Neuronal stem cell (in vitro differentiated cells): ENCODE measurements around the gene MRPL37.
A peak's percentile ranks its signal among the peaks of the same experiment; 100 is the strongest.

Experiments
- DNase-seq: peaks from one replicate; pipeline ENCODE4 v3.0.0-alpha.2; 2013; ENCODE audit warnings: low spot score
- H2AFZ ChIP-seq: one replicate; pipeline ENCODE4 v1.6.1; 2013; ENCODE audit warnings: mild to moderate bottlenecking, low read length, inconsistent platforms
- H2AK5ac ChIP-seq: 2 replicates; pipeline ENCODE4 v1.6.1; 2013; ENCODE audit warnings: low read depth, mild to moderate bottlenecking, inconsistent platforms, low read length, moderate library complexity, mixed read lengths
- H2BK120ac ChIP-seq: 2 replicates; pipeline ENCODE4 v1.6.1; 2013; ENCODE audit warnings: low read depth, mild to moderate bottlenecking, inconsistent platforms, low read length, moderate library complexity, mixed read lengths
- H2BK12ac ChIP-seq: one replicate; pipeline ENCODE4 v1.6.1; 2013; ENCODE audit warnings: low read length, inconsistent platforms
- H2BK15ac ChIP-seq: 2 replicates; pipeline ENCODE4 v1.6.1; 2013; ENCODE audit warnings: mild to moderate bottlenecking, low read length, inconsistent platforms, mixed read lengths
- H2BK5ac ChIP-seq: one replicate; pipeline ENCODE4 v1.6.1; 2013; ENCODE audit warnings: inconsistent platforms, mild to moderate bottlenecking, low read length, moderate library complexity
- H3K14ac ChIP-seq: one replicate; pipeline ENCODE4 v1.6.1; 2013; ENCODE audit warnings: low read length, inconsistent platforms
- H3K18ac ChIP-seq: 2 replicates; pipeline ENCODE4 v1.6.1; 2013; ENCODE audit warnings: low read length, inconsistent platforms
- H3K23ac ChIP-seq: 2 replicates; pipeline ENCODE4 v1.6.1; 2013; ENCODE audit warnings: low read depth, mild to moderate bottlenecking, mixed read lengths, low read length, inconsistent platforms; ENCODE audit not compliant: poor library complexity
- H3K27ac ChIP-seq: replicated peaks from 3 replicates; pipeline ENCODE4 v1.5.1; 2013; ENCODE audit warnings: low read length, inconsistent platforms
- H3K27me3 ChIP-seq, 3 experiments: 2 replicates each; pipeline ENCODE4 v1.6.1; 2013; ENCODE audit warnings: low read length in 3 of 3, mild to moderate bottlenecking in 2 of 3, inconsistent platforms in 1 of 3, low read depth in 1 of 3, mixed read lengths in 1 of 3, moderate library complexity in 1 of 3; ENCODE audit not compliant: control insufficient read depth in 3 of 3, insufficient read depth in 3 of 3
- H3K36me3 ChIP-seq, 2 donors: replicated peaks in 1 of 2; 2 replicates each; pipeline ENCODE4 v1.6.1; 2013; ENCODE audit warnings: low read length in 2 of 2; ENCODE audit not compliant: control insufficient read depth in 2 of 2, insufficient read depth in 2 of 2
- H3K4ac ChIP-seq: 2 replicates; pipeline ENCODE4 v1.6.1; 2013; ENCODE audit warnings: inconsistent platforms, mild to moderate bottlenecking, low read length, moderate library complexity
- H3K4me1 ChIP-seq, 2 donors: 1 replicate in 1 of 2; 2 replicates in 1 of 2; pipeline ENCODE4 v1.6.1; 2013; ENCODE audit warnings: low read length in 2 of 2, low read depth in 1 of 2; ENCODE audit not compliant: control insufficient read depth in 2 of 2, insufficient read depth in 1 of 2
- H3K4me2 ChIP-seq: one replicate; pipeline ENCODE4 v1.6.1; 2013; ENCODE audit warnings: mild to moderate bottlenecking, low read length, inconsistent platforms; ENCODE audit not compliant: insufficient read depth, poor library complexity, severe bottlenecking
- H3K4me3 ChIP-seq, 2 donors: 2 replicates each; pipeline ENCODE4 v1.5.1; 2013; ENCODE audit warnings: low read length in 2 of 2, mild to moderate bottlenecking in 2 of 2, inconsistent platforms in 1 of 2, moderate library complexity in 1 of 2
- H3K79me1 ChIP-seq: one replicate; pipeline ENCODE4 v1.6.1; 2013; ENCODE audit warnings: low read depth, mild to moderate bottlenecking, inconsistent platforms, low read length, moderate library complexity
- H3K9ac ChIP-seq: one replicate; pipeline ENCODE4 v1.6.1; 2013; ENCODE audit warnings: mild to moderate bottlenecking, low read depth, low read length, inconsistent platforms; ENCODE audit not compliant: poor library complexity
- H3K9me3 ChIP-seq, 2 donors: replicated peaks in 1 of 2; 2 replicates each; pipeline versions ENCODE3 to v1.6.1; 2013; ENCODE audit warnings: low read length in 2 of 2, mild to moderate bottlenecking in 2 of 2, inconsistent platforms in 1 of 2, low read depth in 1 of 2, mixed read lengths in 1 of 2, moderate library complexity in 1 of 2; ENCODE audit not compliant: control insufficient read depth in 2 of 2, insufficient read depth in 1 of 2
- H4K8ac ChIP-seq: one replicate; pipeline ENCODE4 v1.6.1; 2013; ENCODE audit warnings: low read depth, mild to moderate bottlenecking, inconsistent platforms, low read length, moderate library complexity
- H4K91ac ChIP-seq: one replicate; pipeline ENCODE4 v1.6.1; 2013; ENCODE audit warnings: low read length, low read depth, mild to moderate bottlenecking, inconsistent platforms; ENCODE audit not compliant: poor library complexity
- WGBS, 2 donors: extraction: QIAGEN DNeasy Blood & Tissue Kit; methylation state at CpG; one replicate each; pipeline ENCODE4 v1.1.7; 2013; ENCODE audit warnings: missing lambda C conversion rate in 2 of 2, mixed read lengths in 1 of 2; ENCODE audit not compliant: insufficient read length in 2 of 2, insufficient replicate concordance in 1 of 2; ENCODE audit errors: extremely low coverage in 2 of 2; 5-methylcytosine and 5-hydroxymethylcytosine counted together

Gene MRPL37

GRCh38 chr1:54239631-54240031, 39.7 kb downstream of the MRPL37 start:
- H2BK15ac ChIP-seq = no peak overlapping the region
- H3K9ac ChIP-seq = no peak overlapping the region
- no peak overlapping the region for H3K4me3 ChIP-seq
- H2BK12ac ChIP-seq = no peak overlapping the region
- peaks cover 22 to 92% of the 10 kb centered on the region in 2 donors for H3K36me3 ChIP-seq
- H2BK120ac ChIP-seq = no peak overlapping the region
- peaks cover 2% of the 10 kb centered on the region for H3K79me1 ChIP-seq
- no peak overlapping the region for H2AK5ac ChIP-seq
- H3K18ac ChIP-seq = peak overlapping the region; percentile 23
- no peaks in the 10 kb centered on the region for H3K27me3 ChIP-seq
- H2AFZ ChIP-seq = no peak overlapping the region
- no CpG with 5 or more reads among the region's 10 CpGs for WGBS, 2 donors
- no peak overlapping the region for H3K27ac ChIP-seq
- no peak overlapping the region for H3K14ac ChIP-seq
- H4K91ac ChIP-seq = no peak overlapping the region
- H4K8ac ChIP-seq = peak overlapping the region; percentile 23
- H3K4me2 ChIP-seq = no peak overlapping the region
- peaks cover 0 to 1% of the 10 kb centered on the region in 2 donors for H3K4me1 ChIP-seq
- no peak overlapping the region for H3K4ac ChIP-seq
- no peaks in the 10 kb centered on the region for H3K9me3 ChIP-seq
- H3K23ac ChIP-seq = no peak overlapping the region
- no peak overlapping the region for H2BK5ac ChIP-seq
- no peak for DNase-seq

GRCh38 chr1:54240741-54241335, 40.9 kb downstream of the MRPL37 start:
- Histone ChIP-seq H2AFZ (no peak overlapping the region), H3K27ac (no peak overlapping the region), H3K4ac (no peak overlapping the region), H3K9ac (no peak overlapping the region), H2BK15ac (no peak overlapping the region), H2BK120ac (no peak overlapping the region), H4K91ac (no peak overlapping the region), H2BK12ac (no peak overlapping the region), H3K23ac (no peak overlapping the region), H3K4me1 (peaks cover 0 to 1% of the 10 kb centered on the region in 2 donors), H2BK5ac (no peak overlapping the region), H2AK5ac (no peak overlapping the region), H3K4me2 (no peak overlapping the region), H3K27me3 (no peaks in the 10 kb centered on the region), H3K18ac (no peak overlapping the region), H3K9me3 (no peaks in the 10 kb centered on the region), H3K4me3 (no peak overlapping the region), H3K79me1 (peaks cover 2% of the 10 kb centered on the region), H3K14ac (no peak overlapping the region), H4K8ac (no peak overlapping the region), H3K36me3 (peaks cover 26 to 95% of the 10 kb centered on the region in 2 donors)
- WGBS, 2 donors = no CpG with 5 or more reads among the region's 12 CpGs
- no peak for DNase-seq

GRCh38 chr1:54241364-54241763, 41.4 kb downstream of the MRPL37 start:
- Histone ChIP-seq H2BK120ac (no peak overlapping the region), H3K18ac (no peak overlapping the region), H3K14ac (no peak overlapping the region), H3K27me3 (no peaks in the 10 kb centered on the region), H2BK5ac (no peak overlapping the region), H3K4me1 (peaks cover 0 to 2% of the 10 kb centered on the region in 2 donors), H3K9ac (no peak overlapping the region), H3K23ac (no peak overlapping the region), H3K36me3 (peaks cover 28 to 95% of the 10 kb centered on the region in 2 donors), H2BK15ac (no peak overlapping the region), H2AFZ (no peak overlapping the region), H3K27ac (no peak overlapping the region), H2BK12ac (no peak overlapping the region), H3K4me3 (no peak overlapping the region), H2AK5ac (no peak overlapping the region), H4K8ac (no peak overlapping the region), H4K91ac (no peak overlapping the region), H3K79me1 (peaks cover 2% of the 10 kb centered on the region), H3K9me3 (no peaks in the 10 kb centered on the region), H3K4me2 (no peak overlapping the region), H3K4ac (no peak overlapping the region)
- WGBS, 2 donors = no CpG with 5 or more reads among the region's 6 CpGs
- DNase-seq = no peak

GRCh38 chr1:54243022-54243421, 43.1 kb downstream of the MRPL37 start:
- Histone ChIP-seq H3K23ac (no peak overlapping the region), H3K79me1 (peaks cover 2% of the 10 kb centered on the region), H3K9me3 (no peaks in the 10 kb centered on the region), H3K4me1 (peaks cover 0 to 3% of the 10 kb centered on the region in 2 donors), H2AK5ac (no peak overlapping the region), H3K36me3 (peaks cover 23 to 95% of the 10 kb centered on the region in 2 donors), H3K14ac (no peak overlapping the region), H3K4me3 (no peak overlapping the region), H3K18ac (no peak overlapping the region), H3K9ac (no peak overlapping the region), H2BK15ac (no peak overlapping the region), H4K91ac (no peak overlapping the region), H4K8ac (no peak overlapping the region), H3K27me3 (no peaks in the 10 kb centered on the region), H3K4ac (no peak overlapping the region), H3K4me2 (no peak overlapping the region), H2BK120ac (no peak overlapping the region), H3K27ac (no peak overlapping the region), H2BK12ac (no peak overlapping the region), H2AFZ (no peak overlapping the region), H2BK5ac (no peak overlapping the region)
- no CpG with 5 or more reads among the region's 13 CpGs for WGBS, 2 donors
- DNase-seq = no peak
